HS-5 (cell line): ENCODE data around the gene MED9.

Experiments
- DNase-seq: peaks from one replicate; pipeline ENCODE4 v3.0.0-alpha.2; 2012; ENCODE audit warnings: low read depth

Gene MED9

DNA sequence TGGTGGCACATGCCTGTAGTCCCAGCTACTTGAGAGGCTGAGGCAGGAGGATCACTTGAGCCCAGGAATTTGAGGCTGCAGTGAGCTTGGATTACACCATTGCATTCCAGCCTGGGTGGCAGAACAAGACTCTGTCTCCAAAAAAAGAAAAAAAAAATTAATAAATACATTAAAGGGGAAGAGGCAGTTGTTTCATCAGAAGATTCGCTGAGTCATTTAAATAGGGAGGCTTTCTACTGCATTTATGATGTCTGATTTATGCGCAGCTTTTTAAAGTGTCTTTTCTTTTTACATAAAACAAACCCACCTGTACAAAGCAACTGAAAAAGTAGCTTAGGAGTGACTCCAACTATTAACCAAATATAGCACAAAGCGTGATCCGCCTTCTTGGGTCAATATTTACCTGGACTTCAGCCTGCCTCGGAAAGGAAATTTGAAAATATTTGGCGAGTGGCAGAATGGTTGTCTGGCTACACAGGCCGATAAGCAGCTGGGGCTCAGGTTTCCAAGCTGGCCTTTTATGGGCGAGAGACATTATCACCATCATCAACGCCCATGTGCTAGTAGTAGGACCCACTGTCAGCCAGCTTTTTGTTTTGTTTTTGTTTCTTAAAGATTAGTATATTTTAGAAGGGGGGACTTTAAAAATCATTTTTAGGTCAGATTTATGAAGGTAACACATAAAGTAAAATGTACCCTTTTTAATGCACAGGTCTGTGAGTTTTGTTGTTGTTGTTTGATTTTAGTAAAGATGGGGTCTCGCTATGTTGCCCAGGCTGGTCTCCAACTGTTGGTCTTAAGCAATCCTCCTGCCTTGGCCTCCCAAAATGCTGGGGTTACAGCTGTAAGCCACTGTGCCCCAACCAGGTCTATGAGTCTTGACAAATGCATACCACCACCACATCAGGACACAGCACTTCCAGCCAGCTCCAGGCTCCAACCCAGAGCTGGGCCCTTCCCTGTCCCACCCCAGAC is 61.9 kb downstream of the MED9 start:
- DNase-seq: no peak

DNA sequence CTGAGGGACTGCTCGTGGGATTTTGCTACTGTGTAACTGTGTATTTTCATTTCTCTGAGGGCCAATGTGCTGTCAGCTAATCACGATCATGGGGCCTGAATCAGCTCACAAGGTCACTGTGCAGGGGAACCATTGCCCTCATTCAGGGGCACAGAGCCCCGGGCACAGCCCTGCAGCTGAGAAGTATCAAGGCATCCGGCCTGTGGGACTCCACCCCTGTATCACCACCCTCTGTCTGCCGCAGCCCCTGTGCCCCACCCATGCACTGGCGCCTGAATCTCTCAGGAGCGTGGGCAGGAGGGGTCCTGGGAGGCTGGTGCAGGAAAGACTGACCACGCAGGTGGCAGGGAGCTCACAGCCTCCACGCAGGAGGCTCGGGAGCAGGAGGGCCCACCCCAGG is 62.8 kb downstream of the MED9 start:
- DNase-seq: no peak

DNA sequence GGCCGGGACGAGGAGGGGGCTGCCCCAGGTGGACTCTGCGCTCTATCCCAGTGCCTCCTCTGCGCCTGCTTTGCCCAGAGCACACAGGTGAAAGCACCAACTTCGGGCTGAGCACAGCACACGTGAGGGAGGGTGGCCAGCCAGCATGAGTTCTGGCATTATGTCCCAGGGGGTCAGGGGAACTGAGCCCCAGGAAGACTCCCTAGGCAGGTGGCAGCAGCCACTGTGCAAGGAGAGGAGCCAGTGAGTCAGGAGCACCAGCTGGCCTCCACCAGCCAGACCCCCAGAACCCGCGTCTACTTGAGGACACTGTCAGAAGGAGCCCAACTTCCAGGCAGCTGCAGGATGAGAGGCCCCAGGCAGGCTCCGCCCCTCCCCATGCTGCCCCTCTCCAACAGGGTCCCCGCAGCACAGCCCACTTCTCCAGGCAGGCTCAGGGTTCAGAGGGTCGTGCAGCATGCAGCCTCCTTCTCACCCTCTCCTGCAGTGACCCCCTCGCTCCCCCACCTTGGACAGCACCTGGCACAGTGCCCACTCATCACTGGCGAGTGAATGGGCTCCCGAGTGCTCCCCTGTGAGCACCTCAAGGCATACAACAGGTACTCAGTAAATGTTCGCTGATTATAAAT is 63.6 kb downstream of the MED9 start:
- DNase-seq: no peak

GRCh38 chr17:17540935-17541639 is 64.3 kb downstream of the MED9 start:
- DNase-seq: no peak

DNA sequence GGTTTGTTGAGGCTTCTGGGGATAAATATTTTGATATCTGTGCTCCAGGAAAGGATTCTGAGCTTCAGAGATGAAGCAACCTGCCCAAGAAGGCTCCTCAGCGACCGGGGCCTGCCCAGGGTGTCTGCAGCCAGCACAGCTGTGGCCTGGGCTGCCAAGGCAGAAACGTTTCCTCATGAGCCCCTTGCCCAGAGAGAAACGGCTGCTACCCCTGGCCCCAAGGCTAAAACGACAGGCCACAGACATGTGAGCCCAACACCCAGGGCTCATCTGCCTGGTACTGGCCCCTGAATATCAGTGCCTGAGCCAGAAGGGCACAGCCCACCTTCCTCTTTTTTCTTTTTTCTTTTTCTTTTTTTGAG is 64.8 kb downstream of the MED9 start:
- DNase-seq: no peak
